Kasumi-1 (cell line): Measurements from ENCODE around the gene HS3ST6.
A peak's percentile ranks its signal among the peaks of the same experiment; 100 is the strongest.
"Not testable (repeated sequence)": the region's sequence is repeated elsewhere in the genome, so short reads cannot be mapped to it uniquely, and the experiment has no call there.

Experiments
- DNase-seq, 2 experiments: peaks; one replicate each; lab custom pipeline; 2025; lab: John Stamatoyannopoulos, UW

HS3ST6 gene

GRCh38 chr16:1907226-1907860 lies 10.9 kb downstream of the HS3ST6 start:
- no peak for DNase-seq

DNA sequence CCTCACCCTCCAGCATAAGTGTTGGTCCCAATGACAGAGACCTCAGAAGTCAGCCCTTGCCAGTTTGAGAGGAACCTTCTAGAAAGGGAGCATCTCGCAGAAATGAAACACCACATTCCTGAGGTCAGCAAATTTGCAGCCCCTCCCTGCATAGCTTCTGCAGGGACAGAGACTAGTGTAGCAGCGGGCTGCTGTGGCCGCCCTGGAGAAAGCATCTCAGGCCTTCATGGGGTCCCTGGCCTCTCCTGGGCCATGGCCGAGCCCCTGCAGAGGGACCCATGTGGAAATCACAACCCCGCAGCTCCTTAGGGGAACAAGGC lies 11.4 kb downstream of the HS3ST6 start:
- DNase-seq: no peak

DNA sequence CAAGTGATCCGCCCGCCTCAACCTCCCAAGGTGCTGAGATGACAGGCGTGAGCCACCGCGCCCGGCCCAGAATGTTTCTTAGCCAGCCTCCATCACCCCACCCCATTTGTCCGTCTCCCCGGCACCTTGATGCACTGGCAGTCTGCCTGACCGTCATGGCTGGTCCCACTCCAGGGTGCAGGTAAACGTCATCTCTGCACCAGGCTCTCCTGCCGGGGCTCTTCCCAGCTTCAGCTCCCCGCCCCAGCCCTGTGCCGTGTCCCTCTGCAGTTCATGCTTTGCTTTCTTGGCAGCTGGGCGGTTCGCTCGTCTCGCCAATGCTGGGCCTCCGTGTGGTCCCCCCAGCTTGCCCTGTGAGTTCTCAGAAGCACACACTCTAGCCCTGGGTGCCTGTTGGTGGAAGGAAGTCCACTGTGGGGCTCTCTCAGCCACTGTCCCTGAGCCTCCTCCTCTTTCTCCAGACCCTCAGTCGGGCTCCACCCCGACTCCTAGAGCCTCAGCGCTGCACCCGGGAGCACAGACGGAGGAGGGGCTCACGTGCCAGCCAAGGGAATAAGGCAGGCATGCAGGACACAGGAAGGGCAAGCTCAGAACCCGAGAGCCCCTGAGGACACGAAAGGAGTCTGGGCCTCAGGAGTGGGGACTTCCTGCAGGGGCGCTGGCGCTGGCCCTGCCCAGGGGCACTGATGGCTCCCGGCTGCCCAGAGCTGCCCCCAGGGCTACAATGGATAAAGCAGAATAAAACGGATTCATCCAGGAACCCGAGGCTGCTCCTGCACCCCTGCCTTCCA lies 12.0 kb downstream of the HS3ST6 start:
- no peak for DNase-seq

DNA sequence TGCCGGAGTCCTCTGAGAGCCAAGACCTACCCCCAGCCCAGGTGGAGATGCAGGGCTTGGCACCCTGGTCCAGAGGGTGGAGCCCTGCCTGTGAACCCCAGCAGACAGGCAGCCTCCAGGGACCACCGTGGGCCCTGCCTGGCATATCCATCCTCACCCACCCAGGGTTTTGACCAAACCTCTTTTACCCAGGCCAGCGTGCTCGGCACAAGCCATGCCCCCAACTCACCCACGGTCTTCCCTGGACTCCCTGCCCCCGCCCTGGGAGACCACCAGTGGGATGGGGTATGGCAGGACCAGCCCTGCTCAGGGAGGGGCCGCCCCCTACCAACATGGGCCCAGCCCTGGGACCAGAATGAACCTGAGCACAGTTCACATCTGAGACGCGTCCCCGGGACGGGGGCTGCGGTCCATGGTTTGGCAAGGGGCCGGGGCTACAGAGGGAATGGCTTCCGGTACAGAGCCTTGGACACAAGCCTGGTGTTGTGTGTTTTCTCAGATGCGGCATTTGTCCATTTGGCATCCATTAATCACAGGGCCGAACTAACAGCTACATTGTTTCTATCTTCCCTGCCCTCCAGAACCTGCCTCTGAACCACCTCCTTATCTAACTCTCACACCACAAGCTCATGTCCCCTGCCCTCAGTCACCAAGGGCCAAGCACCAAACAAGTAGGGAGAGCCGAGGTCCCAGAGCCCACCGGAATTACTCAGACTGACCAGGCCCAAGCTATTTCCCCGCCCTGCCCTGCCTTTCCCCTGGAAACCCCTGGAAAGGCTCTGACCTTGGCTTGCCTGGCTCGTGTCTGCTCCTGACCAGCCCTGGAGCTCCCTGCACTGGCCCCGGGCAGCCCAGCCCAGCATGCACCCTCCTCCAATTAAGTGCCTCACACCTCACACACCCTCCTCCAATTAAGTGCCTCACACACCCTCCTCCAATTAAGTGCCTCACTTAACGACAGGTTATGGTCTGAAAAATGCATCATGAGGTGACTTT lies 14.1 kb downstream of the HS3ST6 start:
- no peak for DNase-seq

DNA sequence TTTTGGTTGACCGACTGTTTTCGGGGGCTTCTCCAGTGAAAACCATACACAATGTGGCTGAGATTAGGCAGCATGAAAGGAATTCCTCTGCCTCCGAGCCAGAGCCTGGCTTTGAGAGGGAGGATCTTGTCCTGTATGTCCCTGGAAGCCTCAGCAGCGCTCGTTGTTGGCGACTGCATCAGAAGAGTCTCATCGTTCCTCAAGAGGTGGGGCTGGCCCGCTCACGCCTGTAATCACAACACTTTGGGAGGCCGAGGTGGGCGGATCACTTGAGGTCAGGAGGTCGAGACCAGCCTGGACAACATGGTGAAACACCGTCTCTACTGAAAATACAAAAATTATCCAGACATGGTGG lies 15.0 kb downstream of the HS3ST6 start:
- DNase-seq: no peak

GRCh38 chr16:1902547-1903219 lies 15.5 kb downstream of the HS3ST6 start:
- DNase-seq: no peak

DNA sequence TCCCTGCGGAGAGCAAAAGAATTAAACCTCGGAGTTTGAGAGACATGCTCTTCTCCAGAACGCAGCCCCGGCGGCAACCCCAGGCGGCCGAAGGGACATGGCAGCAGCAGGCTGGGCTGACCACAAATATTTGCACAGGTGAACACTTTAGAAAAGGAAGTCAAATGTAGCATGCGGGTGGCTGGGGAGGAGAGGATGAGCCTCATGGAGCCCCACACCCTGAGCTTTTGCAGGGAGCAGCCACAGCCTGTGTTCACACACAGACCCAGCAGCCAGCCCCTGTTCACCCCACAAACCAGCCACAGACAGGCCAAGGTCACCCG lies 17.8 kb downstream of the HS3ST6 start:
- no peak for DNase-seq

GRCh38 chr16:1899641-1900451 lies 18.4 kb downstream of the HS3ST6 start:
- no peak for DNase-seq

GRCh38 chr16:1897692-1898091 lies 20.5 kb downstream of the HS3ST6 start:
- DNase-seq: not testable (repeated sequence)

GRCh38 chr16:1895949-1896675 lies 22.1 kb downstream of the HS3ST6 start:
- no peak for DNase-seq

GRCh38 chr16:1895068-1895467 lies 23.1 kb downstream of the HS3ST6 start:
- DNase-seq: no peak

- no peak for DNase-seq
Observed at GRCh38 chr16:1890708-1891050, 27.5 kb downstream of the HS3ST6 start.

DNA sequence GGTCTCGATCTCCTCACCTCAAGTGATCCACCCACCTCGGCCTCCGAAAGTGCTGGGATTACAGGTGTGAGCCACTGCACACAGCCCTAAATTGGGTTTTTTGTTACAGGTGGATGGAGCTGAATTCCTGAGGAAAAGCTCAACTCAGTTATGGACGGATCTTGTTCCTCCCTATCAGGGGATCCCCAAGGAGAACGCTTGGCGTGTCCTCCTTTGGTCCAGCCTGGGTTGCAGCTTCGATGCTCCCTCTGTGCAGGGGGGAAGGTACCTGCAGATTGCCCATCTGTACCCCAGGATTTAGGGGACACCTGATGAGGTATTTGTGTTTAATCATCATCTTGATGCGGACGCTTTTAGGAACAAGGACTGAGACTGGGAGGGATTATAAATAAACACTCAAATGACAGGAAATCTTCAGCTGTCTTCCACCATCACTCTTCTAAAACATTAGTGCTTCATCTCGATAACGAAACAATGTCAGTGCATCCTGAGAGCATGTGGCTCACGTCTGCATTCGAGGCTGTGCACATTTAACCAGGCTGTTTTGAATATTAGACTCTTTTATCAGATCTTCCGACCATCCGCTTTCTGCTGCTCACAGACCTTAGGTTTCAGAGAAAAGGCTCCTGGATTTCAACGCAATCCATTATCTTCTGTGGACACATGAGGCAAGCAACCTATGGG lies 28.0 kb downstream of the HS3ST6 start:
- DNase-seq: no peak

DNA sequence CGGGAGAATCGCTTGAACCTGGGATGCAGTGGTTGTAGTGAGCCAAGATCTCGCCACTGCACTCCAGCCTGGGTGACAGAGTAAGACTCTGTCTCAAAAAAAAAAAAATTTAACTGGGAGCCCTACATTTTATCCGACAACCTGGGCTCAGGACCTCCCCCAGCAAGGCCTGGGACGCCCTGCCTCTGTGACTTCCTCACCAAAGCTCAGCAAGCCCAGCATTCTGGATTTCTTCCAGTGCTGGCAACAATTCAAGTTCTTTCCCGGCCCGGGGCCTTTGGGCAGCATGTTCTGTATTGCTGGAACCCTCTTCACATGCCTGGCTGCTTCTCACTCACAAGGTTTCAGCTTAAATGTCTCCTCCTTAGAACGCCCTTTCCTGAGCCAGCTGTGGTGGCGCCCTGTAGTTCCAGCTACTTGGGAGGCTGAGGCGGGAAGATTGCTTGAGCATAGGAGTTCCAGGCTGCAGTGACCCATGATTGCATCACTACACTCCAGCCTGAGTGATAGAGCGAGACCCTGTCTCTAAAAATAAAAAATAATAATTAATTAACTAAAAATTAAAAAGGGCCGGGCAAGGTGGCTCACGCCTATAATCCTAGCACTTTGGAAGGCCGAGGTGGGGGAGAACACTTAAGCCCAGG lies 30.4 kb downstream of the HS3ST6 start:
- DNase-seq: no peak

- no peak for DNase-seq
Observed at GRCh38 chr16:1884889-1885288, 33.3 kb downstream of the HS3ST6 start.

DNA sequence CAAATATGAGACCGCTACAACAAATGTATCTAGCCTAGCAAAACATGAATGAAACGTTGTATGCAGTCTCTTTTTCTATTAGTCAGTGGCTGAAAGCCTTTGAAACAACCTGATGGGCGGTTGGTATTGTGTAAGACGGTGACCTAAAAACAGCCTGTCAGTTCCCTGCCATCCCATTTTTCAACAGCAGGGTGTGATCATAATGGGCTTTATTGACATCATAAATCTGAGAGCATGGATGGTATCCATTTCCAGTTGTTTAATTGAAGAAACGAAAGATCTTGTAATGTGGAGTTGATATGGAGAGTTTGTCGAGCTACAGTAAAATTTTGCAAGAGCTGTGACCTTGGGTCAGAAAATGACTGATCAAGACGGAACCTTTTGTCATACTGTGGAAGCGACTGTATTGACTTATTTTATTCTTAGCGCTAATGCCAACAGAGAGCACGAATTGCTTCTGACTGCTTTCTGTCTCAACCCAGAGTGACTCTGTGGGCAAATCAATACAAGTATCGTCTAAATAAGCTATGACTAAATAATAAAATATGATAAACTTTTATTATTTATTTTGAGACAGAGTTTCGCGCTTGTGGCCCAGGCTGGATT lies 34.0 kb downstream of the HS3ST6 start:
- DNase-seq: peak; percentile 10

DNA sequence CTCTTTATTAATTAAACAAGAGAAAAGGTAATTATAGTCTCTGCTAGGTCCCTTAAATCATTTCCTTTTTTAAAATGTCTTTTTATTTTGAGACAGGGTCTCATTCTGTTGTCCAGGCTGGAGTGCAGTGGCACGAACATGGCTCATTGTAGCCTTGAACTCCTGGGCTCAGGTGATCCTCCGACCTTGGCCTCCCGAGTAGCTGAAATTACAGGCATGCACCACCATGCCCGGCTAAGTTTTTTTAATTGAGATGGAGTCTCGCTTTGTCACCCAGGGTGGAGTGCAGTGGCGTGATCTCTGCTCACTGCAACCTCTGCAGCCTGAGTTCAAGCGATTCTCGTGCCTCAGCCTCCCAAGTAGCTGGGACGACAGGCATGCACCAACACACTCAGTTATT lies 37.0 kb downstream of the HS3ST6 start:
- DNase-seq: not testable (repeated sequence)

DNA sequence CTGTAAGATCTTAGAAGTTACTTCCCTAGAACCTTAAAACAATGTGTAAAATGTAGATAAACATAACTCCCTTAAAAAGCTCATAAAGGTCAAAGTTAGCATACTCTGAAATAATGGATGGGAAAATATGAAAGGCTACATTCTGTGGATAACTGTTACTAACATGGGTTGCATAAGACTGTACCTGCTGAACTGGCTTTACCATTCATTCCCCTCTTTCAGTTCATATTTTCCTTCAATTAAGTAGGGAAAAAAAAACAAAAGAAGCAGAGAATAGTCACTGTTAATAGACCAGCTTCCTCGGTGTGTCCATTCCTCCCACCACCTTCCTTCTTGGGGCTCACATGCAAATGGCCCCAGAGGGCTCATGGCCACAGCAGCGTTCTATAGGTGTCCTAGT lies 38.7 kb downstream of the HS3ST6 start:
- DNase-seq: no peak

DNA sequence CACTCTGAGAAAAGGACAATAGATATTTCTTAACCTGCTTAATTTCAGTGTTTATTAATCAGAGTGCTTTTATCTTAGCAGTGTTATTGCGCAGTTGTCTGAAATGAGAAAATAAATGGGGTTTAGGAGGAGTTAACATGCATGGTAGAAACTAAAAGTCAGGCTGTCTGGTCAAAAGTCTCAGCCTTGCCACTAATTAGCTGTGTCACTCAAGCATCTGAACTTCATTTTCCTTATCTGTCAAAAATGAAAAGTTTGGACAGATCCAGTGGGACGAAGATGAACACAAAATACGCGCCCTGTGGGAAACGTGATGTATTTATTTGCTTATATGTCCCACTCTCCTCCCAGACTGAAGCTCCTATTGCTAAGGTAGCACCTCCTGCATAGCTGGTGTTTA lies 40.0 kb downstream of the HS3ST6 start:
- DNase-seq: no peak
